ENCODE data around the gene SUGT1.
"Not testable (repeated sequence)": the region's sequence is repeated elsewhere in the genome, so short reads cannot be mapped to it uniquely, and the experiment has no call there.

SUGT1 gene

DNA sequence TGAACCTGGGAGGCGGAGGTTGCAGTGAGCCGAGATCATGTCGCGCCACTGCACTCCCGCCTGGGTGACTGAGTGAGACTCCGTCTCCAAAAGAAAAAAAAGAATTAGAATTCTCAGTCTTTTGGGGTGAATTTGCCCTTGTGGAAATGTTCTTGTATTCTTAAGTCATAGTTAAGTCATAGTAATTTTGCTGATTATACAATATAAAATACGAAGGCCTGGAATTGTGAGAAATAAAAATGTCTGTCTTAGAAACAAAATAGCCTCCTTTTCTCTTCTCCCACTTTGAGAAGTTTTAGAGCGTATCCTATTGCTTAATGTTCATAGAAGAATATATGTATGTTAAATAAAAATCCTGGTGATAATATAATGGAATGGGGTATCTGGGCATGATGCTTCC is 18.1 kb downstream of the SUGT1 start:
- DNase-seq = no peak

DNA sequence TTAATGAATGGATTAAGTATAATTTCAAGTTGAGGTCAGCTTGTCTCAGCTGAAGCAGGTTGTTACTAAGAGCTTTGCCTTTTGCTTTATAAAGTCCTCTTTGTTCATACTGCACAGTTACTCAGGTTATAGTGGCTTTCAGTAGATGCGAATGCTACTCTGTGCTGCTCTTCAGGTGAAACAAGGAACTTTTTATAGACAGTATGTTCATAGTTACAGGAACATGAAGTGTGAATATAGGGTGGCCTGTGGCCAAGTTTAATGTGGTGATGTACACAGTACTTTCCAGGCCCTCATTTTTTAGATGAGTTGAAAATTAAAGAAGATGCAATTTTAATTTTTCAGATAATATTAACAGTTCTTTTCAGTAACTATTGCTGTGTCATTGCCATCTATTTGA is 20.8 kb downstream of the SUGT1 start:
- DNase-seq = no peak

DNA sequence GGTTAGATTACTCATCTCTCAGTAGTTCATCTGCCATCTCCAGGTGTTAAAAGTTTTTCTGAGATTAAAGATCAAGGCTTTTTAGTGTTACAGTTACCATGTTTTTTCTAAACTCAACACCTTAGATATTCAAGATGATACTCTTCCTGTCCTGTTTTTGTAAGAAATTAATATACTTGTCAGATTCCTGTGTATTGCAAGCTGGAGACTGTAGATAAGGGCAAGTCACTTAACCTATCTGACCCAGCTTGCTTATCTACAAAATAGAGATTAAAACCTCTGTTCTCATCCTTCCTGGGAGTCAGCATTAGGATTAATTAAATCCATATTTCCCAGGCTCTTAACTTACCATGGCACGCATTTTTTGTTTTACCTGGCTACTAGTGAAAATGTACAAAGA is 25.2 kb downstream of the SUGT1 start:
- DNase-seq = no peak

DNA sequence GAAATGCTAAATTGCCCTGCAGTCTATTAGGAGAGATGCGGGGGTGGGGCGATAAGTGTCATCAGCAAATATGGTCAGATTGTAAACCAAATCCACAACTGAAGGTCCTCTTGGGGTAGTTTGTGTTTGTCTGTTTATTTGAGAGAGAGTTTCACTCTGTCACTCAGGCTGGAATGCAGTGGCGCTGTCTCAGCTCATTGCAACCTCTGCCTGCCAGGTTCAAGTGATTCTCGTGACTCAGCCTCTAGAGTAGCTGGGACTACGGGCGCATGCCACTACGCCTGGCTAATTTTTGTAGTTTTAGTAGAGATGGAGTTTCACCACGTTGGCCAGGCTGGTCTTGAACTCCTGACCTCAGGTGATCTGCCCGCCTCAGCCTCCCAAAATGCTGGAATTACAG is 33.2 kb downstream of the SUGT1 start:
- not testable (repeated sequence) for DNase-seq

DNA sequence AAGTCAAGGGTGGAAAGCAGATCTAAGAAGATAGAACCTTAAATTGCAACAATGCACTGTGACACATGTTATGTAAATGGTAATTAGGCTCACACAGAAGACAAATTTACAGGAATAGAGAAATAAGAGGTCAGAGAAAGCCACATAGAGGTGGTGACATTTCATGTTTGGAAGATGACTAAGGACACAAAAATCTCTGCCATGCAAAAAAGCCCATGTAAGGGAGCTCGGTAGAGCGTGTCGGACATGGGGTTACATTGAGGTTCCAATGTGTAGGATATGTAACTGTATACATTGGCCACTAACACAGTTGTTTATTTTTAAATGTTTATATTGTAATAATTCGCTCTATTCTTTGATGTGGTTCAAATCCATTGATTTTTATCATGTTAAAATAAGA is 33.7 kb downstream of the SUGT1 start:
- DNase-seq = peak; percentile 2

DNA sequence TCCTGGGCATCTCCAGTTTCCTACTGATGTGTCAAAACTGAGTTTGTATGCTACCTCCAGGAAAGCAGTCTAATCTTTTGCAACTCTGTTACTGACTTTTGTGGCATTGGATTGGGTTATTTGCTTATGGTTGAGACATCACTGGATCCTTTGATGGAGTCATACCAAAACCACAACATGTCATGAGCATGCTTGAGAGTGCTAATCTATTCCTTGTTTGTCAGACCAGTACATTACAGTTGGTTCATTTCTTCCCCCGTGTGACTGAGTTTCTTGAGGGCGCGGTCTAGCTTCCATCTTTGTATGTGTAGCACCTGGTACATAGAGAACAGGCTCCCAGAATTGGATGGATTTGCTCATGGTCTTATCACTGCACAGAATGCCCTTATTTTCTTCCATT is 43.2 kb downstream of the SUGT1 start:
- peak; percentile 46 for DNase-seq

DNA sequence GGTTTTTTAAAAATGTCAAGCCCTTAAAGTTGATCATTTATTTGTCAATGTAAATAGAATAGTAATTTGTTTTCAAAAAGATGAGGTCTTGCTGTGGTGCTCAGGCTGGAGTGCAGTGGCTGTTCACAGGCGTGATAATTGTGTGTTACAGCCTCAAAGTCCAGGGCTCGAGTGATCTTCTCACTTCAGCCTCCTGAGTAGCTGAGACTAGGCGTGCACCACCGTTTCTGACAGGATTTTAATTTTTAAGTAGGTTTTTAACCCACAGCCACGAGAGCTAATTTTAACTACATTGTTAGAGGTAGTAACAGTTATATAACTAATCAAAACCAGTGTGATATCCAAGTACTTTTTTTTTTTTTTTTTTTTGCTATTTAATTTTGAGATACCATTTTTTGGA is 43.9 kb downstream of the SUGT1 start:
- no peak for DNase-seq

DNA sequence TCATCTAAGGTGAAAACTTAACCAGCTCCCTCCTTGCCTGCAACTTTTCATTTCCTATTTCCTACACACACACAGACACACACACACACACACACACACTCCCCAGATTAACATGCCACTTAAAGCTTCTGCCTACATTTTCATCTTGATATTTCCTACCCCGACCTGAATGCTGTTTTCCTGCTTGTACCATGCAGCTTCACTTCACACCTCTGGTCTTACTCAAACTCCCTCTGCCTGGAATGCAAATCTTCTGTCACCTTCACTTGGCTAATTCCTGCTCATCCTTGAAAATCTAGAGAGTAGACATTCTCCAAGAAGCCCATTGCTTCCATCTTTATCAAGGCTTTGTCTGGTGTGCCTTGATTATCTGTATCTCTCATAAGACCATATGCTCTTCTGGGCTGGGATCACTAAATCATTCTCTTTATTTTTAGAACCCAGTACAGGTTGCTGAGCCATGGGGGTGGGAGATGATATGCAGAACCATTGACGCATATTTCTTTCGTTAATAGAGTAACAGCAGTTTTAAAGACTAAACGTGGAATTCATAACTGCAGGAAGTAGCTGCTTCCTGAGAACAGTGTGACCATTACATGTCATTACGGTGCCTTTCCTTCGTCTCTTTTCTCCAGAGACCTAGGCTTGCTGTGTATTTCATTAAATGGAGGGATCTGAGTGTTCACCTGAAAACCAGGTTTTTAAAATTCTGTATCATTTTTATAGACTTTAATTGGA is 49.3 kb downstream of the SUGT1 start:
- no peak for DNase-seq

DNA sequence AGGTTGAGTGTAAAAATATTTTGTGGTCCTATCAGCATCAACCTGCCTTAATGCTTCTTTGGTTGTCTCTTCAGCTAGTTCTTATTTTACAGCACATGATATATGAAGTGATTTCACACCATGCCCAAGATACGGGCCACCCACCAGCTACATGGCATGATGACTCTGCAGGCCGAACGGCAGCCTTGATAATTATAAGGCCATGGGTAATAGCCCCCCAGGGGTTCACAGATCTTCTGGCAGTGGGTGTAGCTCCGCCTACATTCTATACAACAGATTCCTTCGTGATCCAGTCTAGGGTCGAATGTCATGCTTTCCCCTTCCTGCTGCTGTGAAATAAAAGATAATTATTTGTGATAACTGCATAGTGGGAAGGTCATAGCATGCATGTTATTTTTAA is 50.8 kb downstream of the SUGT1 start:
- DNase-seq = no peak

DNA sequence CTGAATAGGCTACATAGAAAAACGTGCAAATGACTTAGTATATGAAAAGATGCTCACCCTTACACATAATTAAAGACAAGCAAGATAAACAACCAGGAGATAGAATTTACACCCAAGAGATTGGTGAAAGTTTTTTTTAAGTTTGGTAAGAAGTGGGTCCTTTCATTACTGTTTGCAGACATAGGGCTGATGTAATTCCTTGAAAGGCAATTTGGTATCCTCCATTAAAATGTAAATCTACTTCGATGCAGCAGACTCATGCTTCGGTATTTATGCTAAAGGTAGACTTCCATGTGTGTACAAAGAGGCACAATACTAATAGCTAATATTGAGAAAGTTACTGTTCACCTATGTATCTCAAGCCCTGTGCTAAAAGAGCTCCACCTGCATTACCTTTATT is 53.4 kb downstream of the SUGT1 start:
- peak; percentile 5 for DNase-seq

DNA sequence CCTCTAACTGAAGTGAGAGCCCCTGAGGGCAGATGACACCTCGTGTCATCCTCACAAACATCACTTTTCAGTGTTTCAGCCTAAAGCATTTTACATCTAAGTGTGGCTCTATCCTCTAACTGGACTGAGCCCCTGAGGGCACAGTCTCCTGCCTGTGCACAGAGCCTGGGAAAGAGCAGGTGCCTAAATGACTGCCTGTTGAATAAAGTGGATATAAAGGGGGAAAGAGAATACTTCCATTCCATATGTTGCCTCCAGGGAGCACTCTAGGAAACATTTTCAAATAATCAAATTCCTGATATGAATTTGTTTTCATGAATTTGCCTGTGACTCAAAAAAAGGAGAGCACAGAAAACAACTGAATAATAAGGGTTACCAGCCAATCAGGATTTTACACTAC is 54.7 kb downstream of the SUGT1 start:
- no peak for DNase-seq

DNA sequence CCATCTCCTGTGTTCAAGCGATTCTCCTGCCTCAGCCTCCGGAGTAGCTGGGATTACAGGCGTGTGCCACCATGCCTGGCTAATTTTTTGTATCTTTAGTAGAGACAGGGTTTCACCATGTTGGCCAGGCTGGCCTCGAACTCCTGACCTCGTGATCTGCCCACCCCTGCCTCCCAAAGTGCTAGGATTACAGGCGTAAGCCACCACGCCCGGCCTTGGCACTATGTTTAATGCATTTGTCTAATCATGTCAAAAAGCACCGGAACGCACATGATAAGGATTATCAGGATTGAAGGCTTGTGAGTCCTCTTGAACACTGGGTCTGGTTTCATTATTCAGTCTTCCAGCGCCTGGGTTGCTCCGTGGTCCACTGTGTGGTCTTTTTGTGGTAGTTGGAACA is 55.6 kb downstream of the SUGT1 start:
- not testable (repeated sequence) for DNase-seq

DNA sequence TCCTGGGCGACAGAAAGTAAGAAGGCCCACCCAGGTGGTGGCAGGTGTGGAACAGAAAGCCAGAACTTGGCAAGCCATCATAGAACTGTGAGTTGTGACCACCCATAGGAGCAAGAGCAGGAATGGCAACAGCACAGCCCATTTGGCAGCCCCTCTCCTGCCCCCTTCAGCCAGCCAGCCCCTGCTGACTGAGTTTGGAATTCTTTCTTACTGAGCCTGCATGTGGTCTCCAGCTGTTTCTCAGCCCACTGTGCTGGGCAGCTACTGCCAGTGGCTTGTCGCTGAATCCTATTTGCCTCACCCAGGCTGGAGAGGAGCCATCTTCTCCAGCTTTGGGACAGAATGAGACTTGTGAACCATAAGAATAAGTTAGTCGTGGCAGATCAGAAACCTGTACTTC is 58.6 kb downstream of the SUGT1 start:
- no peak for DNase-seq

DNA sequence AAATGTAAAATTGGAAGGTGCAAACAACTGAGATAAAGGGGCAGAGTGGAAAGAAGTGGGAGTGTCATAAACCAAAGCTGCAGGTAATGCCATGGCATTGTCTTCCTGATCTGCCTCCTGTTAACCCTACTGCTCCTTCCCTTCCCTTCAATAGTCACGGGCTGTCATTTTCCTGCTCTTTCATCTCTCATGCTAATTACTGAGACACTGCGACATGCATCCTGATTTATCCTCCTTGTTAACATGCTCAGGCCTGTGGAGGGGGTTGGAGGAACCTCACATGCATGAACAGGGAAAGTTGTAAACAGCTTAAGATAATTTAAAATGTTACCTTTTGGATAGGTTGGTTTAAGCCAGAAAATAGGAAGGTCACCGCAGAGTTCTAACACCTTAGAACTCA is 59.7 kb downstream of the SUGT1 start:
- no peak for DNase-seq

DNA sequence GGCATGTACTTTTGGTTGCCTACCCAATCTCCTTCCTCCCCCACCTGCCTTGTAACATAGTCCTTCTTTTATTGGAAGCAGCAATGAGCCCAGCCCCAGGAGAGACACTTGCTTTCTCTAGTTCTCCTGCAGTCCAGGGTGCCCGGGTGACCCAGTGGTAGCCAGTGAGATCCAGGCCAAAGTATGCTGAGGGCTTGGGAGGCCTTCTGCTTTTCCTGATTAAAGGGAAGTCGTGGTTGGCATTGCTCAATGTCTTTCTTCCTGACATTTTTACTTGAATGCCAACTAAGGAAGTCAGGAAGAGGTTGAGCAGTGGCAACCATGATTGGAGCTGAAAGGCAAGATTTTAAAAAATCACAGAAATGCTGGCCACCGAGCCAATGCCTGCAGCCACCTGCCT is 61.3 kb downstream of the SUGT1 start:
- no peak for DNase-seq

DNA sequence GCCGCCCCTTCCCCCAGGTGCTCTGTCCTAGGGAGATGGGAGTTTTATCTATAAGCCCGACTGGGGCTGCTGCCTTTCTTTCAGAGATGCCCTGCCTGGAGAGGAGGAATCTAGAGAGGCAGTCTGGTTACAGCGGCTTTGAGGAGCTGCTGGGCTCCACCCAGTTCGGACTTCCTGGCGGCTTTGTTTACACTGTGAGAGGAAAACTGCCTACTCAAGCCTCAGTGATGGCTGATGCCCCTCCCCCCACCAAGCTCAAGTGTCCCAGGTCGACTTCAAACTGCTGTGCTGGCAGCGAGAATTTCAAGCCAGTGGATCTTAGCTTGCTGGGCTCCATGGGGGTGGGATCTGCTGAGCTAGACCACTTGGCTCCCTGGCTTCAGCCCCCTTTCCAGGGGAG is 68.3 kb downstream of the SUGT1 start:
- DNase-seq = not testable (repeated sequence)

DNA sequence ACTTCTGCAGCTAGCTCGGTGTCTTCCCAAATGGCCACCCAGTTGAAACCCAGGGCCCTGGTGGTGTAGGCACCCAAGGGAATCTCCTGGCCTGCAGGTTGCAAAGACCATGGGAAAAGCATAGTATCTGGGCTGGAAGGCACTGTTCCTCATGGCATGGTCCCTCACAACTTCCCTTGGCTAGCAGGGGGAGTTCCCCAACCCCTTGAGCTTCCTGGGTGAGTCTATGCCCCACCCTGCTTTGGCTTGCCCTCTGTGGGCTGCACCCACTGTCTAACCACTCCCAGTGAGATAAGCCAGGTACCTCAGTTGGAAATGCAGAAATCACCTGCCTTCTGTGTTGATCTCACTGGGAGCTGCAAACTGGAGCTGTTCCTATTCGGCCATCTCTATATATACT is 68.7 kb downstream of the SUGT1 start:
- DNase-seq = not testable (repeated sequence)

DNA sequence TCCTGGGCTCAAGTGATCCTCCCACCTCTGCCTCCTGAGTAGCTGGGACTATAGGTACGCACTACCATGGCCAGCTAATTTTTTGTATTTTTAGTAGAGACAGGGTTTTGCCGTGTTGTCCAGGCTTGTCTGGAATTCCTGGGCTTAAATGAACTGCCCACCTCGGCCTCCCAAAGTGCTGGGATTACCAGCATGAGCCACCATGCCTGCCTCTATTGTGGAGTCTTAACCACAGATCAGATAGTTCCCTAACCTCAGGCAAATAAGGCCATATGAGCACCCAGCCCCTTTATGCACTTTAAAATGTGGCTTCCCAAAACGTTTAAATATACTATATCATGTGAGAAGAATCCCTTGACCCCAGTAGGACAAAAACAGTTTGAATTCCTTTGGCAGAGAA is 70.5 kb downstream of the SUGT1 start:
- no peak for DNase-seq

DNA sequence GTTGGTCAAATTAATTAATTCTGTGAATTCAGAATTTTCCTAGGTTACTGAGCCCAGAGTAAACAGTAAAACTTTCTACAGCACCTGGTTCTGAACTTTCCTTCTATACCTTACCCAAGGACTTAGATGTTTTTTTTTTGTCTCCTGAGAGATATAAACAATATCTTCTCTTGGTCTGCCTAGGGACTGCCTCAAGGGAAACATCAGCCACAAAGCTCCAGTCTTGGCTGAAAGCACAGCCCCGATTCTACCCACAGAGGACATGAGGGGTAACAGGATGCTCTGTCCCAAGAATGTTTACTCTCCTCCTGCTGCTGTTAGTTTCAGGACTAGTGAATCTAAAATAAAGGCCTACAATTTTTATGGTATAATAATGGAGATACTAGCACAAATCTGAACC is 72.7 kb downstream of the SUGT1 start:
- no peak for DNase-seq

DNA sequence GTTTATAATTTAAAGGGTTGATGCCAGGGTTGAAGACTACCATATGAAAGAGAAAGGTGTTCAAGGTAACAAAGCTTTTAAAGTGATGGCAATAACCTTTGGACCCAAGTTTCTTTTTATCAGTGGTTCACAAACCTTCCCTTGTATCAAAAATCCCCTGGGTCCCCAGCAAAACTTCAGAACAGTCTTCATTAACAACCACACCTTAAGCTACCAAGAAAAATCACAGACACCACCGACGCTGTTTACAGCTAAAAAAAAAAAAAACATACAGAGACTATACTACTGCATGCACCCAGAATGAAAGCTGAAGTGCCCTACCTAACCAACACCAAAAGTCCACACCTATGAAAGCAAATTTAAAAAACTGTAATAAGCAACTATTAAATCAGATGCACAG is 73.6 kb downstream of the SUGT1 start:
- DNase-seq = no peak

DNA sequence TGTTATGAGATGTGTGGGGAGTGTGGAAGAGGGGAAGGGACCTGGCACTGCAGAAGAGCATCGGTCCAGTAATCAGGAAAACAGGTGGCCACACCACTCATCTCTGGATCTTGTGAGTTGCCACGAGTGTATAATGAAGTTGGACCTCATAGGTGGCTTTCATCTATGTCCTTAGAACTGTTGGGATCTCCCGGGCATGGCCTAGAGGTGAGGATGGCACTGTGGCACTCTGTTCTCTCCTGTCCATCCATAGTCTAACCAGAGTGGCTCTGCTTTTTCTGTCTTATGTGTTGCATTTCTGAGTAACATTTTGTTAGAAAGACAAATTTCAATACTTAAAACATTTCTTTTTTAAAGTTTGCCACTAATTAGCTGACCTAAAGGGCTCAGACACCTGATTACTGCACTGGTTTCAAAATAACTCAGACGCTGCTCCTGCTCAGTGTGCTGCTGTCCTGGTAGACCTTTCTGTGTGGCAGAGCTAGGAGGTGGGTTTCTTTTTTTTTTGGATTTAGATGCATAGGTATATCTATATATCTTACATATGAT is 81.5 kb downstream of the SUGT1 start:
- no peak for DNase-seq

DNA sequence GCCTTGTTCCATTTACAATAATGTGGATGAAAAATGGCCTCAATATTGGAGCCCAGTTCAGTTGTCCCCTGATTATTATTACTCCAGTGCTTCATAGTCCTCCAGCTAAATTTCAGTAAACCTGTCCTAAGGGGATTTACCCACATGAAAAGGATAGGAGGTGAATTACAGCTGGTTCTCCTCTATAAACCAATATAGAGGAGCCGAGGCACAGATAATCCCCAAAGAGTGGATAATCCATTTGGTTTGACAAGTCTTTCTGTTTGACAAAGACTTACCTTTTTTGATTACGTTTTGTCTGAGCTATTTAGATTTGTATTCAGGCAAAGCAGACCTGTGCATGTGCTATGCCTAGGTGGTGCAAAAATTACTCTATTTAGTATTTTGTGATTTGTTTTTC is 84.3 kb downstream of the SUGT1 start:
- no peak for DNase-seq

DNA sequence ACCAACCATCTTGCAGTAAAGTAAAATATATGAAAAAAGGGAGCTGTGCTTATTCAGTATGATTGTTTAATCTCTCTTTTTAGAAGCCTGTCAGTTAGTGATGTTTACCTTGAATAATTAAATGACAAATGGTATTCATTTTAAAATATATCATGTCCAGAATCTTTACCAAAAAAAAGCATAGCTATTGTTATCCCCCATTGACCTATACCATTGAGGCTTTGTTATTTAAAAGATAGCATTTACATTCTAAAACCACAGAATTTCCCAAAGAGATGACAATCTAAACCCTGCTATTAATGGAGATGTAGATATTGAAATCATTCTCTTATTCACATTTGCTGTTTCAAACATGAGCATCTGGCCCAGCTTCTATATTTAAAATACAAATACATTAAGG is 84.8 kb downstream of the SUGT1 start:
- DNase-seq = no peak

DNA sequence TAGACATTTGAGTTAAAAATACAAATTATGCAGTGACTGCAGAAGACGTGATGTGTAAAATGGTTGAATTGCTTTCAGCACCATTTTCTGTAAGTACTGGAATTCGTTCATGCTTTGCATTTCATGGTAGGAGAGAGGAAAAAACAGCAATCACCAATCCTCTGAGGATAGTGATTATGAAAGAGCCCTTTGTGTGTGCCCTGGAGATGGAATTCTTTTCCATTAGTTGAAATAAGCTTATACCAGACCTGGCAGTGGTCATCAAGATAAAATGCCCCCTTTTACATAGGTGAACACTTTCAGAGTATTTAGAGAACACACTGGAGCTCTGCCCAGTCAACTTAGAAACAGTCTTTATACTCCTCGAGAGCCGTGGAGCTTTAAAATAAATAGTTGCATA is 85.3 kb downstream of the SUGT1 start:
- no peak for DNase-seq

All from fibroblast of skin of abdomen (primary cell).